Measurements from ENCODE around the gene NHERF2.

Gene NHERF2

GRCh38 chr16:2078096-2078495 lies 51.4 kb downstream of the NHERF2 start:
- no peak for DNase-seq
- H3K9me2 ChIP-seq (replicated peaks; ENCODE audit: insufficient read depth, low read length) = no peaks in the 10 kb centered on the region
- no peak overlapping the region for H3K4me2 ChIP-seq (ENCODE audit: low read depth, low read length)
- no peaks in the 10 kb centered on the region for H3K36me3 ChIP-seq (replicated peaks; ENCODE audit: insufficient read depth, low read length)
- H3K9ac ChIP-seq (ENCODE audit: low read length) = no peak overlapping the region
- no peaks in the 10 kb centered on the region for H3F3A ChIP-seq (ENCODE audit: insufficient read depth, low read length)
- H4K20me1 ChIP-seq (ENCODE audit: insufficient read depth, low read length) = no peaks in the 10 kb centered on the region
- no peaks in the 10 kb centered on the region for H3K27me3 ChIP-seq (replicated peaks; ENCODE audit: insufficient read depth, low read length)
- no peak overlapping the region for H2AFZ ChIP-seq (ENCODE audit: low read length)
- no peaks in the 10 kb centered on the region for H3K9me3 ChIP-seq (replicated peaks; ENCODE audit: insufficient read depth, low read length)
- no peaks in the 10 kb centered on the region for H3K4me1 ChIP-seq (ENCODE audit: low read length)
- TF ChIP-seq EZH2 (optimal IDR thresholded peaks at IDR 0.05; ENCODE audit: low read depth, low read length) (no peak), EZH2phosphoT487 (IDR thresholded peaks at IDR 0.05; ENCODE audit: low read length) (no peak), CTCF (IDR thresholded peaks at IDR 0.05; ENCODE audit: low read length) (no peak)
- no peaks in the 10 kb centered on the region for H3K79me2 ChIP-seq (ENCODE audit: low read length)
- no peak overlapping the region for H3K27ac ChIP-seq (ENCODE audit: low read length)
- H3K4me3 ChIP-seq (ENCODE audit: low read length) = no peak overlapping the region

- no peaks in the 10 kb centered on the region for H4K20me1 ChIP-seq (ENCODE audit: insufficient read depth, low read length)
- no peaks in the 10 kb centered on the region for H3K27me3 ChIP-seq (replicated peaks; ENCODE audit: insufficient read depth, low read length)
- no peak for TF ChIP-seq CTCF (IDR thresholded peaks at IDR 0.05; ENCODE audit: low read length)
- TF ChIP-seq EZH2phosphoT487 (IDR thresholded peaks at IDR 0.05; ENCODE audit: low read length) = no peak
- TF ChIP-seq EZH2 (optimal IDR thresholded peaks at IDR 0.05; ENCODE audit: low read depth, low read length) = no peak
- H2AFZ ChIP-seq (ENCODE audit: low read length) = no peak overlapping the region
- DNase-seq = no peak
- no peaks in the 10 kb centered on the region for H3K79me2 ChIP-seq (ENCODE audit: low read length)
- no peak overlapping the region for H3K4me3 ChIP-seq (ENCODE audit: low read length)
- H3K27ac ChIP-seq (ENCODE audit: low read length) = no peak overlapping the region
- H3K9ac ChIP-seq (ENCODE audit: low read length) = no peak overlapping the region
- no peaks in the 10 kb centered on the region for H3F3A ChIP-seq (ENCODE audit: insufficient read depth, low read length)
- H3K36me3 ChIP-seq (replicated peaks; ENCODE audit: insufficient read depth, low read length) = no peaks in the 10 kb centered on the region
- H3K9me2 ChIP-seq (replicated peaks; ENCODE audit: insufficient read depth, low read length) = no peaks in the 10 kb centered on the region
- H3K4me2 ChIP-seq (ENCODE audit: low read depth, low read length) = no peak overlapping the region
- H3K4me1 ChIP-seq (ENCODE audit: low read length) = no peaks in the 10 kb centered on the region
- no peaks in the 10 kb centered on the region for H3K9me3 ChIP-seq (replicated peaks; ENCODE audit: insufficient read depth, low read length)
Measured at GRCh38 chr16:2078691-2079090, 52.0 kb downstream of the NHERF2 start.

GRCh38 chr16:2079311-2079800 lies 52.7 kb downstream of the NHERF2 start:
- no peak overlapping the region for H3K4me2 ChIP-seq (ENCODE audit: low read depth, low read length)
- no peaks in the 10 kb centered on the region for H3K27me3 ChIP-seq (replicated peaks; ENCODE audit: insufficient read depth, low read length)
- no peaks in the 10 kb centered on the region for H3K4me1 ChIP-seq (ENCODE audit: low read length)
- no peaks in the 10 kb centered on the region for H3F3A ChIP-seq (ENCODE audit: insufficient read depth, low read length)
- H3K4me3 ChIP-seq (ENCODE audit: low read length) = no peak overlapping the region
- TF ChIP-seq EZH2 (optimal IDR thresholded peaks at IDR 0.05; ENCODE audit: low read depth, low read length) (no peak), CTCF (IDR thresholded peaks at IDR 0.05; ENCODE audit: low read length) (no peak), EZH2phosphoT487 (IDR thresholded peaks at IDR 0.05; ENCODE audit: low read length) (no peak)
- no peaks in the 10 kb centered on the region for H4K20me1 ChIP-seq (ENCODE audit: insufficient read depth, low read length)
- DNase-seq = no peak
- no peaks in the 10 kb centered on the region for H3K36me3 ChIP-seq (replicated peaks; ENCODE audit: insufficient read depth, low read length)
- H3K9ac ChIP-seq (ENCODE audit: low read length) = no peak overlapping the region
- no peaks in the 10 kb centered on the region for H3K9me3 ChIP-seq (replicated peaks; ENCODE audit: insufficient read depth, low read length)
- H3K79me2 ChIP-seq (ENCODE audit: low read length) = no peaks in the 10 kb centered on the region
- no peak overlapping the region for H3K27ac ChIP-seq (ENCODE audit: low read length)
- no peak overlapping the region for H2AFZ ChIP-seq (ENCODE audit: low read length)
- H3K9me2 ChIP-seq (replicated peaks; ENCODE audit: insufficient read depth, low read length) = no peaks in the 10 kb centered on the region
